ENCODE results near the gene CCDC127.

The CCDC127 gene

GRCh38 chr5:196350-196749 is 21.6 kb downstream of the CCDC127 start:
- H3K9me3 Mint-ChIP-seq, result no peaks in the 10 kb centered on the region
- DNase-seq, result no peak
- no peak for TF ChIP-seq CTCF (IDR thresholded peaks at IDR 0.05)
- H3K27ac Mint-ChIP-seq, result no peak overlapping the region
- peaks cover 4% of the 10 kb centered on the region for H3K27me3 Mint-ChIP-seq (ENCODE audit: low read depth, poor library complexity)
- no peaks in the 10 kb centered on the region for H3K36me3 Mint-ChIP-seq (ENCODE audit: low read depth)
- peaks cover 30% of the 10 kb centered on the region for H3K4me1 Mint-ChIP-seq
- H3K4me3 Mint-ChIP-seq, result no peak overlapping the region

GRCh38 chr5:195401-196160 is 22.4 kb downstream of the CCDC127 start:
- no peak for DNase-seq
- no peak overlapping the region for H3K27ac Mint-ChIP-seq

GRCh38 chr5:194603-195209 is 23.2 kb downstream of the CCDC127 start:
- peaks cover 9% of the 10 kb centered on the region for H3K27me3 Mint-ChIP-seq (ENCODE audit: low read depth, poor library complexity)
- peaks cover 26% of the 10 kb centered on the region for H3K4me1 Mint-ChIP-seq
- no peak for DNase-seq
- H3K27ac Mint-ChIP-seq, result no peak overlapping the region
- no peak overlapping the region for H3K4me3 Mint-ChIP-seq
- H3K36me3 Mint-ChIP-seq (ENCODE audit: low read depth), result no peaks in the 10 kb centered on the region
- H3K9me3 Mint-ChIP-seq, result no peaks in the 10 kb centered on the region
- no peak for TF ChIP-seq CTCF (IDR thresholded peaks at IDR 0.05)

More at GRCh38 chr5:195401-196160, 22.4 kb downstream of the CCDC127 start:
- H3K36me3 Mint-ChIP-seq (ENCODE audit: low read depth), result no peaks in the 10 kb centered on the region
- no peaks in the 10 kb centered on the region for H3K9me3 Mint-ChIP-seq
- peaks cover 5% of the 10 kb centered on the region for H3K27me3 Mint-ChIP-seq (ENCODE audit: low read depth, poor library complexity)
- no peak for TF ChIP-seq CTCF (IDR thresholded peaks at IDR 0.05)
- H3K4me3 Mint-ChIP-seq, result no peak overlapping the region
- H3K4me1 Mint-ChIP-seq, result peaks cover 24% of the 10 kb centered on the region

- peaks cover 9% of the 10 kb centered on the region for H3K27me3 Mint-ChIP-seq (ENCODE audit: low read depth, poor library complexity)
These were observed 23.9 kb downstream of the CCDC127 start for GRCh38 chr5:194102-194501.

GRCh38 chr5:192970-193831 is 24.8 kb downstream of the CCDC127 start:
- DNase-seq, result no peak
- H3K4me3 Mint-ChIP-seq, result no peak overlapping the region
- TF ChIP-seq CTCF (IDR thresholded peaks at IDR 0.05), result no peak
- no peaks in the 10 kb centered on the region for H3K36me3 Mint-ChIP-seq (ENCODE audit: low read depth)
- H3K27me3 Mint-ChIP-seq (ENCODE audit: low read depth, poor library complexity), result peaks cover 9% of the 10 kb centered on the region
- H3K4me1 Mint-ChIP-seq, result peaks cover 39% of the 10 kb centered on the region
- no peaks in the 10 kb centered on the region for H3K9me3 Mint-ChIP-seq
- no peak overlapping the region for H3K27ac Mint-ChIP-seq

More at GRCh38 chr5:194102-194501, 23.9 kb downstream of the CCDC127 start:
- Mint-ChIP-seq H3K4me1 (peaks cover 30% of the 10 kb centered on the region), H3K9me3 (no peaks in the 10 kb centered on the region), H3K27ac (no peak overlapping the region), H3K36me3 (ENCODE audit: low read depth) (no peaks in the 10 kb centered on the region), H3K4me3 (no peak overlapping the region)
- no peak for DNase-seq
- no peak for TF ChIP-seq CTCF (IDR thresholded peaks at IDR 0.05)

Data from nephron progenitor cell (in vitro differentiated cells).